ENCODE data around the gene SART3. TPM values are rescaled to one million over a fixed set of nuclear protein-coding genes. Genes with fewer than 3 reads are reported as not detected.
A peak's percentile ranks its signal among the peaks of the same experiment; 100 is the strongest.

Gene SART3
- total and polyA plus RNA-seq, 5 experiments from 2014 or later = 33.3 to 95.7 (median 36.6) TPM

DNA sequence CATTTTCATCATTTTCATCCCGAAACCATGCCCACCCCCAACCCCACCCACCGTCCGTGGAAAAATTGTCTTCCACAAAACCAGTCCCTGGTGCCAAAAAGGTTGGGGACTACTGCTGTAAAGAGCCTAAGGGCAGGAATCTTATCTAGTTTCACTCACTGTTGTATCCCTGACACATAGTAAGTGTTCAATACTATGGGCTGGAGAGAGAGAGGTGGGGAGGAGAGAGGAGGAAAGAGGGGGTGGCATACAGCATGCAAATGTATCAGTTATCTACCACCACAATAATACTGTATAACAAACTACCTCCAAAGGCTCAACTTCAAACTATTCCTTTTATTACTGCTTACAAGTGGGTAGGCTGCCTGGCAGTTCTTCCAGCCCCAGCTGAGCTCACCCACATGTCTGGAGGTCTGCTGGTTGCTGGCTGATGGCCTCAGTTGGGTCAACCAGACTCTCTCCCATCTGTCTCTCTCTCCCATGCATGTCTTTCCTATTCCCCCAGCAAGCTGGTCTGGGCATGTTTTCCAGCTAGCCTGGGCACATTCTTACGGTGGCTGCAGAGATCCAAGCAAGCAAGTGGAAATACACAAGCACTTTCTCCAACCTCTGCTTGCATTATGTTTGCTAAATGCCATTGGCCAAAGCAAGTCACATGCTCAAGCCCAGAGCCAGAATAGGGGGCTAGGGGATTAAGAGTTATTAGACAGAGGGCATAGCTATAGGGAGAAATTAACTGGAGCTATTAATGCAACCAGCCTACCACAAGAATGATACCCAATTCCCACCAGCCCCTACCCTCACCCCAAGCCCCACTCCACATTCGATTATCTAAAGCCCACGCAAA, 77.5 kb downstream of the SART3 start:
- H3K9me3 Mint-ChIP-seq = peaks cover 0 to 16% (median 8%) of the 10 kb centered on the region in 9 donors
- peaks cover 0 to 7% (median 4%) of the 10 kb centered on the region in 3 donors for H3K36me3 Mint-ChIP-seq
- DNase-seq (no peak), ATAC-seq (no peak)
- H3K4me3 Mint-ChIP-seq = no peak overlapping the region
- peaks cover 31 to 79% (median 43%) of the 10 kb centered on the region in 5 donors for H3K27me3 Mint-ChIP-seq
- no peaks in the 10 kb centered on the region for H3K4me1 Mint-ChIP-seq
- H3K27ac Mint-ChIP-seq = no peak overlapping the region
- POLR2A ChIA-PET = no interaction called here

DNA sequence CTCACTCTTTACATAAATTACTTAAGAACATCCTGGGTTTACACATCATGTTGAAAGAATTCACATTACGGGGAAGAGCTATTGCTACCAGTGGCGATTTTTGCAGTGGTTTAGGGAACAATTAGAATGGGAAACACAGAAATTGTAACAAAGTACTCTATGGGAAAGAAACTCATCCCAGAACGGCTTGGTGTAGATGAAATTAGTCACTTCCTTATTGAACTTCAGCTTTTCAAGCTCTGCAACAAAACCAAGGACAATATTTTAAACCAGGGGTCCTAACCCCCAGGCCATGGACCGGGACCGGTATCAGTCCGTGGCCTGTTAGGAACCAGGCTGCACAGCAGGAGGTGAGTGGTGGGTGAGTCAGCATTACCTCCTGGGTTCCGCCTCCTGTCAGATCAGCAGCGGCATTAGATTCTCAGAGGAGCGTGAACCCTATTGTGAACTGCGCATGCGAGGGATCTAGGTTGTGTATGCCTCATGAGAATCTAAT, 78.2 kb downstream of the SART3 start:
- Mint-ChIP-seq H3K36me3 (peaks cover 0 to 7% (median 4%) of the 10 kb centered on the region in 3 donors), H3K27ac (no peak overlapping the region), H3K4me3 (no peak overlapping the region), H3K4me1 (no peaks in the 10 kb centered on the region), H3K27me3 (peaks cover 28 to 79% (median 38%) of the 10 kb centered on the region in 5 donors), H3K9me3 (peaks cover 0 to 14% (median 8%) of the 10 kb centered on the region in 9 donors)
- ATAC-seq (no peak), DNase-seq (no peak)
- POLR2A ChIA-PET = no interaction called here

DNA sequence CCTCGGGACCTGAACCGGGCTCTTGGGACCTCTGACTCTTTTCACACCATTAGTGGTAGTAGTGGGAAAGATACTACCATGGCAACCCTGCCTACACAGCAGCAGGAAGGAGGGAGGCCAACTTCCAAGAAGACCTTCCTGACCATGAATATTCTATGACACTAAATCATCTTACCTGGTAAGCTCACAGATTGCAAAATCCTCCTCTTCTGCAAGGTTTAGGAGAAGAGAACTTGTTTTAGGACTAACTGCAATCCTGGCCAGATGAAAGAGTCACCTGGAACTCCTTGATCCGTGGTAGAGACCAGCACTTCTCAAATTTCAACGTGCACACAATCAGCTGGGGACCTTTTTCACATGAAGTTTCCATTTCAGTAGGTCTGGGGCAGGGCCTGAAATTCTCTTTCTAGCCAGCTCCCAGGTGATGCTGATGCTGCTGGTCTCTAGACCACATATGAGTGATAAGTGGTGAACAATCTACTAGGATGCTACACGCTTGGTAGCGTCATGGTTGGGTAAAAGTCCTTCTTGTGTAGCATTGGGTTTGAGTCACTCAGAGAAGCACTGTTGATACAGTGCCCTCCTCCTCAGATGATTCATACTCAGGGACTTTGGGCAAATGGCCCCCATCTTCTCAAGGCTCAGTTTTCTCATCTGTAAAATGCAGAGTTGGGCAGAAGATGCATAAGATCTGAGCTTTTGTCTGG, 81.5 kb downstream of the SART3 start:
- H3K9me3 Mint-ChIP-seq = peaks cover 0 to 2% (median 0%) of the 10 kb centered on the region in 9 donors
- H3K36me3 Mint-ChIP-seq = no peaks in the 10 kb centered on the region
- H3K27ac Mint-ChIP-seq = no peak overlapping the region
- peaks cover 11 to 56% (median 20%) of the 10 kb centered on the region in 5 donors for H3K27me3 Mint-ChIP-seq
- ATAC-seq (no peak), DNase-seq (no peak)
- POLR2A ChIA-PET = no interaction called here
- no peak overlapping the region for H3K4me3 Mint-ChIP-seq
- H3K4me1 Mint-ChIP-seq = no peaks in the 10 kb centered on the region

DNA sequence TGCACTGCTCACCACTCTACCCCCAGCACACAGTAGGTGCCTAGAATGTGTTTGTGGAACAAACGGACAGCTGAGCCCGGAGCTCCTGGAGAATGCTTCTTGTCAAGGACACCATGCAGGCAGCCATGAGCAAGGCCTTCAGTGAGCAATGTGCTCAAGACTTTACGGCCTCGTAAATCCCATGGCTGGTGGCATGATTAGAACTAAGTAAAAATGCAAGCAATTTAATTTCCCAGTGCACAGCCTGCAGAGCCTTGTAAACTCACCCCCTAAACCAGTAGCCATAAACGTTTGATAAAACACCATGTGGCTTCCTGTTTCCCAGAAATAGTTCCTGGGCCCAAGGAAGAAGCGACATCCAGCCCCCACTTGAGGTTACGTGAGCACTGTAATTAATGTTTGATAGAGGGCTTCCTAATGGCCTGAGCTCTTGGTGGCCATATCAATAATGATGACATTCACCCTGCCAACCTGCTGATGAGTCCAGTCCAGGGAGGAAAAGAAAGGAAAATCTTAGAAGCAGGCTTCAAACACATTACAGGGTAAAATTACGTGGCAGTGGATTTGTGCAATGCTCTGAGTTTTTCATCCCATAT, 82.3 kb downstream of the SART3 start:
- Mint-ChIP-seq H3K9me3 (no peaks in the 10 kb centered on the region), H3K27ac (no peak overlapping the region), H3K27me3 (peaks cover 11 to 52% (median 20%) of the 10 kb centered on the region in 5 donors), H3K36me3 (no peaks in the 10 kb centered on the region), H3K4me3 (no peak overlapping the region), H3K4me1 (no peaks in the 10 kb centered on the region)
- no peak for DNase-seq
- ATAC-seq = no peak
- POLR2A ChIA-PET = no interaction called here

DNA sequence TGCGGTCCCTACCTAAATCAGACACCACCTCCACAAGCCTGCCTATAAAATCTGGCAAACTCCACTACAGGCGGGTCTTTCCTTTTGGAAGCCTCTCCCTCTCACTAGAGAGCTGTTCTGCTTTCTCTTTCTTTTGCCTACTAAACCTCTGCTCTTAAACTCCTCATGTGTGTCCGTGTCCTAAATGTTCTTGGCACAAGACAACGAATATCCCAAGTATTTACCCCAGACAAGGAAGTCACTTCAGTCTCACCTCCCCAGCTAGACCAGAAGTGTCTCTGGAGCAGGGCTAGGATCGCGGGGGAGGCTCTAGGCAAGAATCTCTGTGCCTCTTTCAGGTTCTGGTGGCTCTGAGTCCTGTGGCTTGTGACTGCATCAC, 83.1 kb downstream of the SART3 start:
- no peaks in the 10 kb centered on the region for H3K4me1 Mint-ChIP-seq
- peaks cover 11 to 50% (median 21%) of the 10 kb centered on the region in 5 donors for H3K27me3 Mint-ChIP-seq
- POLR2A ChIA-PET = no interaction called here
- no peak overlapping the region for H3K4me3 Mint-ChIP-seq
- ATAC-seq (no peak), DNase-seq (no peak)
- H3K36me3 Mint-ChIP-seq = no peaks in the 10 kb centered on the region
- no peak overlapping the region for H3K27ac Mint-ChIP-seq
- H3K9me3 Mint-ChIP-seq = no peaks in the 10 kb centered on the region

DNA sequence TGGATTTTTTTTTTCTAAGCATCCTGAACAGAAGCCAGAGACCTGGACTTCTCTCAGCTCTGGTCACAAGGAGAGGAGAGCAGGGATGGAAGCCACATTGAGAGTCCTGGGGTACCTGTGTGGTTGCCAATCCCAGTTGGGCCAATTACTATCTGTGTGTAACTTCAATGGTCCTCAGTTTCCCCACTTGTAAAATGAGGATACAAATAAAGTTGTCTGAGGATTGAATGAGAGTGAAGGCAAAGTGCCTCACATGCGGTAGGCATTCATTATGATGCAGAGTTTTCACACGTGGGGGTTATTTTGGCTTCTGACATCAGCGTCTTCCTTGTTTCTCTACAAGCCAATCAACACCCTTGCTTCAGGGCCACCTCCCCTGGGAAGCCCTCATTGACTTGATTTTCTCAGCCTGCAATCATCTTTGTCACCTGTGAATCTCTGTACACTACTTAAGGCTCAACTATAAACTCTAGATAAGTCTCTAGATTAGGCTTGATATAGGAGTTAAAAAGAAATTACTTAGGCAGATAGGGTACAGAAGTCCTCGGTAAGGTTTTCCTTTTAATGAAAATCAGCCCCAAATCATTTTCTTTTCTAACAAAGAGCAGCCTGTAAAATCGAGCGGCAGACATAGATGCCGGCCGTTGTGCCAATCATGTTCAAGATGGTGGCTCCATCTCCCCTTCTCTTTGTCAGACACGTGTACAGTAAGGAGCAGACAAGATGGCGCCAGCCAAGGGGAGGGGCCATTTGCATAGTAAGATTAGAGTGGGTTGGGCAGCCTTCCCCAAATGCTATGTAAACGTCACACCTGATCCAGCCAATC, 83.7 kb downstream of the SART3 start:
- H3K27ac Mint-ChIP-seq = no peak overlapping the region
- ATAC-seq = no peak
- H3K4me3 Mint-ChIP-seq = no peak overlapping the region
- DNase-seq = no peak
- peaks cover 8 to 44% (median 20%) of the 10 kb centered on the region in 5 donors for H3K27me3 Mint-ChIP-seq
- POLR2A ChIA-PET = no interaction called here
- H3K9me3 Mint-ChIP-seq = no peaks in the 10 kb centered on the region
- H3K36me3 Mint-ChIP-seq = no peaks in the 10 kb centered on the region
- no peaks in the 10 kb centered on the region for H3K4me1 Mint-ChIP-seq

DNA sequence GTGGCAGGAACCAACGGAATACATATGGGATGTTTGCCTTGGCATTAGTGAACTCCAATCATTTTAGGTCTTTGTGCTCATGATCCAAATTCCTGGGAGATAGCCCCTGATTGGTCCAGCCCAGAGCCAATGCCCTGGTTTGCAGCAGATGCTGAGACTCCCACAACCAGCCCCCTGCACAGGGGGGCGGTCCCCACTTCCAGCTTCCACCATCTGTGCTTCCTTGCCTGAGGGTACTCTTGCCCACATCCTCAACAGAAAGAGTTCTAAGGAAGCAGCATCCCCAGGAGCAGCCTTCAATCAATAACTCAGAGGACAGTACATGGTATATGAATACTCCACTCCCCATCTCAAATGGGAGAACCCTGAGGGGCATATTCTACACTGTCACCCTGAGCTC, 85.6 kb downstream of the SART3 start:
- H3K9me3 Mint-ChIP-seq = no peaks in the 10 kb centered on the region
- no peaks in the 10 kb centered on the region for H3K4me1 Mint-ChIP-seq
- POLR2A ChIA-PET = no interaction called here
- peaks cover 4 to 25% (median 11%) of the 10 kb centered on the region in 5 donors for H3K27me3 Mint-ChIP-seq
- no peak overlapping the region for H3K27ac Mint-ChIP-seq
- ATAC-seq = no peak
- no peak overlapping the region for H3K4me3 Mint-ChIP-seq
- no peaks in the 10 kb centered on the region for H3K36me3 Mint-ChIP-seq
- DNase-seq = no peak

DNA sequence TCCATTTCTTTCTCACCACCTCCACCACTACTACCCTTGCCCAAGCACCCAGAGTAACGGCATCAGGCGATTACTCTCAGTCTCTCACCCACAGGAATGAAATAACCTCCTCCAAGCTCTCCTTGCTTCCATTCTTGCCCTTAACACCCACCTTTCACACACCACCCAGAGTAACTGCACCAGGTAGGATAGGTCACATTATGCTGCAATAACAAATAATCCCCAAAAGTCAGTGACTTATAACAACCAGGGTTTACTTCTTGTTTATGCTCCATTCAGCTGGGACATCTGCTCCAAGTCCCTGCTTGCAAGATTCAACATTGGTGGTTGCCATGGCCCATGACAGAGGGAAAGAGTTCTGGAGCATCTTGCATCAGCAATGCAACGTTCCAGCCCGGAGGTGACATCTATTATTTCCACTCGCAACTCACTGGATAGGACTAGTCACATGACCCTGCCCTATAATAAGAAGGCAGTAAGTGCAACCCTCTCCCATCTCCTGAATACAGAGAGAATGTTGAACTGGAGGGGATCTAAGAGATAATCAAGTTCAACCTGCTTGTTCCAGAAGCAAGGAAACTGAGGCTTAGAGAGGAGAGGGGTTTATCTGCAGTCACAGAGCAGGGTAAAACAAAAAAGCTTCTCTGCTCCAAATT, 87.4 kb downstream of the SART3 start:
- ATAC-seq = no peak
- peaks cover 0 to 3% (median 0%) of the 10 kb centered on the region in 9 donors for H3K9me3 Mint-ChIP-seq
- no peaks in the 10 kb centered on the region for H3K4me1 Mint-ChIP-seq
- H3K36me3 Mint-ChIP-seq = no peaks in the 10 kb centered on the region
- H3K4me3 Mint-ChIP-seq = no peak overlapping the region
- H3K27ac Mint-ChIP-seq = peak overlapping the region in 1 of 10 donors; percentile 54
- peaks cover 3 to 32% (median 12%) of the 10 kb centered on the region in 5 donors for H3K27me3 Mint-ChIP-seq
- POLR2A ChIA-PET = no interaction called here
- DNase-seq = no peak

Other genes with a start within 250 kb of the SART3 start
- under 1 TPM; 0.27 to 0.83 TPM for gene CMKLR1, start 221.9 kb downstream of the SART3 start, total RNA-seq
- 1 to 10 TPM in 1 of 3 donors, not detected in 2; 3.0 TPM for gene CMKLR1, start 221.9 kb downstream of the SART3 start, polyA plus RNA-seq
- 1 to 10 TPM; 4.6 to 5.6 TPM for gene FICD, start 45.9 kb downstream of the SART3 start, total RNA-seq
- gene FICD, start 45.9 kb downstream of the SART3 start, polyA plus RNA-seq = 1 to 10 TPM; 1.2 to 1.8 (median 1.4) TPM
- 100 to 1,000 TPM; 176 to 184 TPM for gene ISCU, start 1.4 kb upstream of the SART3 start, total RNA-seq
- 100 to 1,000 TPM; 287 to 373 (median 324) TPM for gene ISCU, start 1.4 kb upstream of the SART3 start, polyA plus RNA-seq
- gene TMEM119, start 36.9 kb upstream of the SART3 start, total RNA-seq = under 1 TPM; 0.26 to 0.77 TPM
- under 1 TPM in 2 of 3 donors, not detected in 1; 0.06 to 0.21 TPM for gene TMEM119, start 36.9 kb upstream of the SART3 start, polyA plus RNA-seq
- gene SELPLG, start 72.7 kb upstream of the SART3 start, total RNA-seq = 100 to 1,000 TPM; 157 to 163 TPM
- gene SELPLG, start 72.7 kb upstream of the SART3 start, polyA plus RNA-seq = 100 to 1,000 TPM; 453 to 720 (median 520) TPM
- gene CORO1C, start 170.3 kb upstream of the SART3 start, total RNA-seq = 10 to 100 TPM in 1 of 2 experiments, 1 to 10 TPM in 1; 5.5 to 10.3 TPM
- gene CORO1C, start 170.3 kb upstream of the SART3 start, polyA plus RNA-seq = 10 to 100 TPM in 1 of 3 donors, 1 to 10 TPM in 2; 5.0 to 13.1 (median 6.5) TPM

Data from naive thymus-derived CD8-positive, alpha-beta T cell (primary cell).